Esophagus squamous epithelium (tissue), 5 donors: ENCODE measurements around the gene ZNF735. TPM values are rescaled to one million over a fixed set of nuclear protein-coding genes. Genes with fewer than 3 reads are reported as not detected.

Source experiments
- DNase-seq: peaks from one replicate; lab custom pipeline; 2025; lab: John Stamatoyannopoulos, UW
- H3K27ac ChIP-seq, 4 donors: fragments of 200-600 bp; sonication (generic); one replicate each; pipeline ENCODE4 v1.5.1; 2016 to 2019; ENCODE audit warnings: mild to moderate bottlenecking in 1 of 4
- H3K27me3 ChIP-seq, 4 donors: fragments of 200-600 bp; sonication (generic); 1 replicate in 3 of 4; 2 replicates in 1 of 4; pipeline versions ENCODE4 v1.5.1 to v1.6.0; 2017 to 2021; ENCODE audit warnings: antibody characterized with exemption in 1 of 4
- H3K36me3 ChIP-seq, 3 donors: fragments of 200-600 bp; sonication (generic); one replicate each; pipeline ENCODE4 v1.5.1; 2016 to 2019
- H3K4me1 ChIP-seq, 3 donors: fragments of 200-600 bp; sonication (generic); one replicate each; pipeline ENCODE4 v1.5.1; 2017 to 2019
- H3K4me3 ChIP-seq, 4 donors: fragments of 200-600 bp; sonication (generic); 1 replicate in 3 of 4; 2 replicates in 1 of 4; pipeline ENCODE4 v1.5.1; 2016 to 2019; ENCODE audit warnings: mild to moderate bottlenecking in 2 of 4, moderate library complexity in 1 of 4
- H3K9me3 ChIP-seq, 3 donors: fragments of 200-600 bp; sonication (generic); one replicate each; pipeline ENCODE4 v1.5.1; 2016 to 2019
- POLR2A ChIP-seq, 4 donors: fragments of 450-650 bp; IDR thresholded peaks; one replicate each; pipeline ENCODE4 v1.6.1; 2017; ENCODE audit warnings: antibody characterized with exemption in 4 of 4, mild to moderate bottlenecking in 4 of 4, moderate library complexity in 3 of 4
- WGBS, 2 donors: methylation state at CpG; one replicate each; pipeline ENCODE4 v1.1.5; 2018; 5-methylcytosine and 5-hydroxymethylcytosine counted together
- intact Hi-C: fragments of 100-400 bp; cut with DNase I; formaldehyde crosslinking; loops from one replicate; pipeline ENCODE4 v1.15.0; 2022
- total RNA-seq, 4 donors: library from RNA; depleted of rRNA; stranded (reverse); fragments of >200 nt; gene quantifications; one replicate each; pipeline ENCODE4 v1.1.0, GENCODE V29; 2016
- TF ChIP-seq, protein P1 (sequence below), 6 experiments: fragments of 450-650 bp in 4 of 6; fragments of 200-600 bp in 2 of 6; sonication (generic) in 2 of 6; IDR thresholded peaks; one replicate each; pipeline ENCODE4 v1.5.1; 2016 to 2019; ENCODE audit warnings: antibody characterized with exemption in 6 of 6, mild to moderate bottlenecking in 4 of 6, moderate library complexity in 4 of 6
- donor health status: DM: yes; HTN: yes; CAD: no.

The ZNF735 gene
- total RNA-seq, 4 donors from 2014 or later, result not detected

- TF ChIP-seq, protein P1, sequence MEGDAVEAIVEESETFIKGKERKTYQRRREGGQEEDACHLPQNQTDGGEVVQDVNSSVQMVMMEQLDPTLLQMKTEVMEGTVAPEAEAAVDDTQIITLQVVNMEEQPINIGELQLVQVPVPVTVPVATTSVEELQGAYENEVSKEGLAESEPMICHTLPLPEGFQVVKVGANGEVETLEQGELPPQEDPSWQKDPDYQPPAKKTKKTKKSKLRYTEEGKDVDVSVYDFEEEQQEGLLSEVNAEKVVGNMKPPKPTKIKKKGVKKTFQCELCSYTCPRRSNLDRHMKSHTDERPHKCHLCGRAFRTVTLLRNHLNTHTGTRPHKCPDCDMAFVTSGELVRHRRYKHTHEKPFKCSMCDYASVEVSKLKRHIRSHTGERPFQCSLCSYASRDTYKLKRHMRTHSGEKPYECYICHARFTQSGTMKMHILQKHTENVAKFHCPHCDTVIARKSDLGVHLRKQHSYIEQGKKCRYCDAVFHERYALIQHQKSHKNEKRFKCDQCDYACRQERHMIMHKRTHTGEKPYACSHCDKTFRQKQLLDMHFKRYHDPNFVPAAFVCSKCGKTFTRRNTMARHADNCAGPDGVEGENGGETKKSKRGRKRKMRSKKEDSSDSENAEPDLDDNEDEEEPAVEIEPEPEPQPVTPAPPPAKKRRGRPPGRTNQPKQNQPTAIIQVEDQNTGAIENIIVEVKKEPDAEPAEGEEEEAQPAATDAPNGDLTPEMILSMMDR (IDR thresholded peaks at IDR 0.05), result no peak
- TF ChIP-seq POLR2A (IDR thresholded peaks at IDR 0.05), result no peak
- H3K4me1 ChIP-seq, result no peaks in the 10 kb centered on the region
- no peaks in the 10 kb centered on the region for H3K36me3 ChIP-seq
- no peak for DNase-seq
- intact Hi-C loops, result no loop called here
- peaks cover 0 to 42% (median 32%) of the 10 kb centered on the region in 3 donors for H3K9me3 ChIP-seq
- 71 to 93% methylated on average over 1 of the region's 1 CpG for WGBS, 2 donors
- no peak overlapping the region for H3K27ac ChIP-seq
- no peaks in the 10 kb centered on the region for H3K27me3 ChIP-seq
- H3K4me3 ChIP-seq, result no peak overlapping the region
These were observed 59.4 kb downstream of the ZNF735 start for GRCh38 chr7:64266341-64266919.

Other genes with a start within 250 kb of the ZNF735 start
- gene ZNF722, start 208.4 kb upstream of the ZNF735 start, total RNA-seq, result not detected
- gene ZNF727, start 161.8 kb upstream of the ZNF735 start, total RNA-seq, result 1 to 10 TPM in 2 of 4 donors, under 1 TPM in 2; 0.22 to 2.5 (median 1.2) TPM
- not detected for gene ZNF679, start 21.3 kb downstream of the ZNF735 start, total RNA-seq
- gene ZNF736, start 106.8 kb downstream of the ZNF735 start, total RNA-seq, result 10 to 100 TPM in 1 of 4 donors, 1 to 10 TPM in 3; 2.3 to 10.9 (median 4.2) TPM